A549 (cell line): ENCODE results near the gene RELT. TPM values are rescaled to one million over a fixed set of nuclear protein-coding genes. Genes with fewer than 3 reads are reported as not detected.

Experiments
- ATAC-seq, 2 experiments: fragments of 200-7000 bp in 1 of 2; fragments of >200 bp in 1 of 2; cut with Nextera tagmentation in 1 of 2; cut with Tn5 transposase in 1 of 2; 3 replicates each; pipeline versions ENCODE4 v1.8.0 to v1.9.1; 2018 to 2020; ENCODE audit warnings: mild to moderate bottlenecking in 1 of 2, moderate library complexity in 1 of 2
- CTCF ChIA-PET: fragments of 300-600 bp; sonication (Branson Sonifier 250); formaldehyde crosslinking; extraction: SDS; loops from one replicate; lab custom pipeline; 2021; ENCODE audit warnings: antibody characterized with exemption, inconsistent platforms; lab: Yijun Ruan, JAX
- POLR2A ChIA-PET: fragments of 350-600 bp; formaldehyde crosslinking; extraction: SDS; loops from one replicate; lab custom pipeline; 2021; ENCODE audit warnings: antibody characterized with exemption, inconsistent platforms; lab: Yijun Ruan, JAX
- DNase-seq, 2 experiments: peaks; one replicate each; pipeline versions ENCODE4 v3.0.0 to v3.0.0-alpha.2; 2011 to 2016; ENCODE audit warnings: low read depth in 1 of 2, low spot score in 1 of 2
- FAIRE-seq: peaks from 2 replicates; lab custom pipeline; 2011; peaks lifted over from hg19 to GRCh38; lab: Jason Lieb, UNC
- H3K27ac ChIP-seq, 2 experiments: fragments of >200 bp; sonication (Bioruptor Twin); formaldehyde crosslinking; 3 replicates each; pipeline ENCODE4 v1.5.1; 2016 to 2017
- H3K4me1 ChIP-seq: fragments of >200 bp; sonication (Bioruptor Twin); formaldehyde crosslinking; 3 replicates; pipeline ENCODE4 v1.6.1; 2016
- H3K4me2 ChIP-seq: fragments of >200 bp; sonication (Bioruptor Twin); formaldehyde crosslinking; 3 replicates; pipeline ENCODE4 v1.6.1; 2016
- H3K4me3 ChIP-seq: fragments of >200 bp; sonication (Bioruptor Twin); formaldehyde crosslinking; 3 replicates; pipeline ENCODE4 v1.5.1; 2016
- H3K9me3 ChIP-seq: fragments of >200 bp; sonication (Bioruptor Twin); formaldehyde crosslinking; 3 replicates; pipeline ENCODE4 v1.6.1; 2016
- ATOH8 ChIP-seq: fragments of 250-450 bp; sonication (Bioruptor Pico); IDR thresholded peaks from 2 replicates; pipeline ENCODE4 v1.5.0; 2020; ENCODE audit warnings: low read depth, mild to moderate bottlenecking, moderate library complexity
- BHLHE40 ChIP-seq: IDR thresholded peaks from 2 replicates; pipeline ENCODE4 v1.6.1; 2012; ENCODE audit warnings: low read depth, low read length, inconsistent platforms
- CBX8 ChIP-seq: fragments of 200-600 bp; sonication (generic); IDR thresholded peaks from 2 replicates; pipeline ENCODE4 v1.6.1; 2016
- ESRRA ChIP-seq: fragments of 150-350 bp; IDR thresholded peaks from 2 replicates; pipeline ENCODE4 v1.6.1; 2014; ENCODE audit warnings: mild to moderate bottlenecking, low read length, borderline replicate concordance
- FOXS1 ChIP-seq: fragments of 250-450 bp; sonication (Bioruptor Pico); IDR thresholded peaks from 2 replicates; pipeline ENCODE4 v1.5.0; 2020; ENCODE audit warnings: mild to moderate bottlenecking, moderate library complexity
- GATA3 ChIP-seq: IDR thresholded peaks from 2 replicates; pipeline ENCODE4 v1.6.1; 2012; ENCODE audit warnings: borderline replicate concordance
- HOXB5 ChIP-seq: fragments of 250-450 bp; sonication (Bioruptor Pico); IDR thresholded peaks from 2 replicates; pipeline ENCODE4 v1.5.0; 2020; ENCODE audit warnings: mild to moderate bottlenecking, moderate library complexity
- JUN ChIP-seq, 2 experiments: fragments of >200 bp; sonication (Bioruptor Twin); formaldehyde crosslinking; IDR thresholded peaks; 2 replicates in 1 of 2; 3 replicates in 1 of 2; pipeline ENCODE4 v1.6.1; 2016 to 2017
- JUNB ChIP-seq: fragments of >200 bp; sonication (Bioruptor Twin); formaldehyde crosslinking; IDR thresholded peaks from 2 replicates; pipeline ENCODE4 v1.6.1; 2016
- KDM5A ChIP-seq: fragments of 200-600 bp; sonication (generic); IDR thresholded peaks from 2 replicates; pipeline ENCODE4 v1.6.1; 2016; ENCODE audit warnings: antibody characterized with exemption, mild to moderate bottlenecking
- MAX ChIP-seq: IDR thresholded peaks from 2 replicates; pipeline ENCODE4 v1.6.1; 2012
- MYC ChIP-seq: IDR thresholded peaks from 2 replicates; pipeline ENCODE4 v1.6.1; 2012; ENCODE audit warnings: mild to moderate bottlenecking, inconsistent platforms, low read length, improper control_type of control experiment, borderline replicate concordance
- NFE2L2 ChIP-seq: fragments of 150-350 bp; conservative IDR thresholded peaks from 2 replicates; pipeline ENCODE4 v1.6.1; 2014; ENCODE audit warnings: low read length
- RAD21 ChIP-seq, 2 experiments: fragments of >200 bp in 1 of 2; sonication (Bioruptor Twin) in 1 of 2; formaldehyde crosslinking in 1 of 2; IDR thresholded peaks in 1 of 2; conservative IDR thresholded peaks in 1 of 2; 2 replicates in 1 of 2; 3 replicates in 1 of 2; pipeline ENCODE4 v1.6.1; 2012 to 2018; ENCODE audit warnings: inconsistent platforms in 1 of 2
- RFX5 ChIP-seq: fragments of 450-650 bp; IDR thresholded peaks from 2 replicates; pipeline ENCODE4 v1.7.1; 2014; ENCODE audit warnings: antibody characterized with exemption, mild to moderate bottlenecking, moderate library complexity
- RNF2 ChIP-seq: fragments of 200-600 bp; sonication (generic); IDR thresholded peaks from 2 replicates; pipeline ENCODE4 v1.6.1; 2016; ENCODE audit warnings: low read depth, mild to moderate bottlenecking, antibody characterized with exemption, moderate library complexity, borderline replicate concordance
- SMC3 ChIP-seq: fragments of >200 bp; sonication (Bioruptor Twin); formaldehyde crosslinking; IDR thresholded peaks from 3 replicates; pipeline ENCODE4 v1.6.1; 2018; ENCODE audit warnings: inconsistent platforms
- ZC3H11A ChIP-seq: fragments of 450-650 bp; IDR thresholded peaks from 2 replicates; pipeline ENCODE4 v1.6.1; 2014; ENCODE audit warnings: antibody characterized with exemption, mild to moderate bottlenecking
- ZNF302 ChIP-seq: fragments of 250-450 bp; sonication (Bioruptor Pico); IDR thresholded peaks from 2 replicates; pipeline ENCODE4 v1.9.0; 2021; ENCODE audit warnings: inconsistent platforms, mild to moderate bottlenecking, moderate library complexity
- WGBS: methylation state at CpG from one replicate; pipeline ENCODE4 v1.1.6; 2017; ENCODE audit errors: missing lambda C conversion rate; 5-methylcytosine and 5-hydroxymethylcytosine counted together
- polyA plus RNA-seq, 4 experiments: library from polyadenylated mRNA; depleted of rRNA in 3 of 4; stranded (reverse); fragments of >200 nt; fragmentation: RNase III in 1 of 4; extraction: RNeasy Plus Mini Kit Qiagen cat#74134 plus additional on column Dnase treatment in 1 of 4; gene quantifications; 2 replicates in 3 of 4; 3 replicates in 1 of 4; pipeline ENCODE4 v1.2.3, GENCODE V29; 2011 to 2017
- TF ChIP-seq, protein P1 (sequence below): fragments of >200 bp; sonication (Bioruptor Twin); formaldehyde crosslinking; IDR thresholded peaks from 3 replicates; pipeline ENCODE4 v1.5.1; 2016

RELT gene
- polyA plus RNA-seq, 2 of the 4 experiments (the other 2 are of a cell fraction) = 2.9 to 5.2 TPM

DNA sequence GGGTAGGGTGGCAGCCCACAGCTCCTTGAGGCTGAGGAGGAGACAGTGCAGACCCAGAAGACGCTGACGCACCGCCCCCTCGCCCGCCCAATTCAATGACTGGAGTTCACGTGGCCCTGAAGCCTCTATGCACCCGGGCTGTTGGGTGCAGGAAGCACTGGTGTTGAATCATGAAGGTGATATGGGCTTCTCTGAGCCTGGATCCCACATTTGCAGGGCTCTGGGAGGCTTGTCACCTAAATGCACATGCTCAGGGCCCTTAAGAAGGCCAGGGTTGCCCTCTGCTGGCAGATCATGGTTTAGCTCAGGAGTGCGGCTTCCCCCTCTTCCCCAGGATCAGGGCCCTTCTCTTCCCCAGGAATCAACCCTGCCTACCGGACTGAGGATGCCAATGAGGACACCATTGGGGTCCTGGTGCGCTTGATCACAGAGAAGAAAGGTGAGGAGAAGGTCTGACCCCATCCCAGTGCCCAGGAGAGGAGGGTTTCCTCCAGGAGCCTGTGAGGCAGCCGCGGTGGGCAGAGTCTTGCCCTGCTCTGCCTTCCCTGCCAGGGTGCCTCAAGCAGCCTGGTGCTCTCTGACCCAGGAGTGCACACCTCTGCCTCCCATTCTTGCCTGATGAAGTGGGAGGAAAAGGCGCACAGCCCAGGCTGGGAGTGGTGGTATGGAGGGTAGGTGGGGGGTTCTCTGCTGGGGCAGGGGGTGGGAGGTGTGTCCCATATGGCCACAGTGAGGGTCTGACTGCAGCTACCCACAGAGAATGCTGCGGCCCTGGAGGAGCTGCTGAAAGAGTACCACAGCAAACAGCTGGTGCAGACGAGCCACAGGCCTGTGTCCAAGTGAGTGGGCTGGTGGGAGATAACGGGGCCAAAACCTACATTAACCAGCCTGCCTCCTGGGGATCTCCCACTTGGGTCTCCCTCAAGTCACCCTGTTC is 17.5 kb downstream of the RELT start:
- ChIA-PET POLR2A (interaction anchor here (1.0 to 1.8 kb wide), 2 partner anchors 43 to 86 kb away, joined by 4 to 20 read pairs; no protein-coding TSS in a partner anchor), CTCF (interaction anchor here (0.6 to 24.4 kb wide), 39 partner anchors 9 to 1244 kb away, joined by 3 to 667 read pairs (median 5); partner anchors contain the start of genes ARHGEF17, PLEKHB1 and RELT)
- 64% methylated on average over 16 of the region's 16 CpGs for WGBS
- FAIRE-seq = no peak
- peak; percentile 69 to 86 for ATAC-seq
- no peak overlapping the region for H3K4me3 ChIP-seq
- no peak overlapping the region for H3K4me2 ChIP-seq
- peak; percentile 83 to 90 for DNase-seq
- no peaks in the 10 kb centered on the region for H3K9me3 ChIP-seq
- peaks cover 21% of the 10 kb centered on the region for H3K4me1 ChIP-seq
- no peak overlapping the region for H3K27ac ChIP-seq
- TF ChIP-seq RFX5 (no peak), SMC3 (peak; percentile 84), MAX (peak; percentile 83), ATOH8 (no peak), NFE2L2 (no peak), MYC (peak; percentile 91), RAD21 (conservative IDR thresholded peaks at IDR 0.05 in 1 of 2, IDR thresholded peaks at IDR 0.05 in 1 of 2) (peak; percentile 89 to 94)
- TF ChIP-seq, protein P1, sequence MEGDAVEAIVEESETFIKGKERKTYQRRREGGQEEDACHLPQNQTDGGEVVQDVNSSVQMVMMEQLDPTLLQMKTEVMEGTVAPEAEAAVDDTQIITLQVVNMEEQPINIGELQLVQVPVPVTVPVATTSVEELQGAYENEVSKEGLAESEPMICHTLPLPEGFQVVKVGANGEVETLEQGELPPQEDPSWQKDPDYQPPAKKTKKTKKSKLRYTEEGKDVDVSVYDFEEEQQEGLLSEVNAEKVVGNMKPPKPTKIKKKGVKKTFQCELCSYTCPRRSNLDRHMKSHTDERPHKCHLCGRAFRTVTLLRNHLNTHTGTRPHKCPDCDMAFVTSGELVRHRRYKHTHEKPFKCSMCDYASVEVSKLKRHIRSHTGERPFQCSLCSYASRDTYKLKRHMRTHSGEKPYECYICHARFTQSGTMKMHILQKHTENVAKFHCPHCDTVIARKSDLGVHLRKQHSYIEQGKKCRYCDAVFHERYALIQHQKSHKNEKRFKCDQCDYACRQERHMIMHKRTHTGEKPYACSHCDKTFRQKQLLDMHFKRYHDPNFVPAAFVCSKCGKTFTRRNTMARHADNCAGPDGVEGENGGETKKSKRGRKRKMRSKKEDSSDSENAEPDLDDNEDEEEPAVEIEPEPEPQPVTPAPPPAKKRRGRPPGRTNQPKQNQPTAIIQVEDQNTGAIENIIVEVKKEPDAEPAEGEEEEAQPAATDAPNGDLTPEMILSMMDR = peak; percentile 84

- CTCF ChIA-PET = interaction anchor here (0.6 to 24.4 kb wide), 15 partner anchors 14 to 563 kb away, joined by 3 to 667 read pairs (median 9); partner anchors contain the start of genes ARHGEF17 and RELT
- ATAC-seq = no peak
Measured at GRCh38 chr11:73394416-73395296, 18.5 kb downstream of the RELT start.

GRCh38 chr11:73395297-73396208 is 19.4 kb downstream of the RELT start:
- TF ChIP-seq RAD21 (conservative IDR thresholded peaks at IDR 0.05 in 1 of 2, IDR thresholded peaks at IDR 0.05 in 1 of 2) (no peak), ATOH8 (no peak), GATA3 (no peak), KDM5A (no peak), FOXS1 (CRISPR knock-in tag) (no peak), BHLHE40 (no peak)
- TF ChIP-seq, all 56 proteins: peak for 0
- CTCF ChIA-PET = interaction anchor here (0.7 to 24.4 kb wide), 7 partner anchors 15 to 266 kb away, joined by 3 to 667 read pairs (median 9); partner anchors contain the start of genes ARHGEF17 and RELT
- DNase-seq = no peak
- POLR2A ChIA-PET = no interaction called here
- Histone ChIP-seq H3K9me3 (no peaks in the 10 kb centered on the region), H3K4me2 (no peak overlapping the region), H3K27ac (no peak overlapping the region), H3K4me1 (peaks cover 3% of the 10 kb centered on the region; the same call in 2 of the 3 replicates), H3K4me3 (no peak overlapping the region)
- no peak for ATAC-seq
- WGBS = 91% methylated on average over 14 of the region's 22 CpGs
- no peak for FAIRE-seq

More at GRCh38 chr11:73394416-73395296, 18.5 kb downstream of the RELT start:
- Histone ChIP-seq H3K4me2 (no peak overlapping the region), H3K9me3 (no peaks in the 10 kb centered on the region), H3K27ac (no peak overlapping the region), H3K4me1 (peaks cover 12% of the 10 kb centered on the region), H3K4me3 (no peak overlapping the region)
- POLR2A ChIA-PET = no interaction called here
- DNase-seq = no peak
- TF ChIP-seq CBX8 (no peak), ZNF302 (CRISPR knock-in tag) (no peak), RNF2 (no peak), HOXB5 (CRISPR knock-in tag) (no peak), JUN (IDR thresholded peaks at IDR 0.05) (no peak), ZC3H11A (no peak), JUNB (no peak), ESRRA (no peak)
- 95% methylated on average over 25 of the region's 34 CpGs for WGBS
- no peak for FAIRE-seq
